HAP-1 (cell line): ENCODE measurements around the gene USP38.

ENCODE experiments used
- DNase-seq, 2 experiments: peaks; one replicate each; pipeline ENCODE4 v3.0.0-alpha.2; 2016 to 2020; ENCODE audit warnings: low spot score in 2 of 2
- H3K27me3 ChIP-seq: fragments of 250-450 bp; sonication (Bioruptor Pico); 2 replicates; pipeline ENCODE4 v1.5.1; 2020; ENCODE audit warnings: low read depth, mild to moderate bottlenecking, moderate library complexity
- H3K36me3 ChIP-seq: fragments of 250-450 bp; sonication (Bioruptor Pico); replicated peaks from 2 replicates; pipeline ENCODE4 v1.5.1; 2020; ENCODE audit warnings: mild to moderate bottlenecking
- H3K4me1 ChIP-seq: fragments of 250-450 bp; sonication (Bioruptor Pico); 2 replicates; pipeline ENCODE4 v1.5.1; 2020; ENCODE audit warnings: mild to moderate bottlenecking
- H3K4me3 ChIP-seq: fragments of 250-450 bp; sonication (Bioruptor Pico); 2 replicates; pipeline ENCODE4 v1.5.1; 2020; ENCODE audit warnings: mild to moderate bottlenecking, moderate library complexity
- H3K9me3 ChIP-seq: fragments of 250-450 bp; sonication (Bioruptor Pico); 2 replicates; pipeline ENCODE4 v1.5.1; 2020; ENCODE audit warnings: mild to moderate bottlenecking, moderate library complexity
- in situ Hi-C: fragments of 300-500 bp; cut with MboI; formaldehyde crosslinking; loops from 3 replicates; pipeline ENCODE4 v1.14.3; 2020; ENCODE audit warnings: low sequenced_read_pairs, inconsistent platforms, mixed read lengths

USP38 gene

GRCh38 chr4:143186649-143187048 is 1.9 kb downstream of the USP38 start:
- in situ Hi-C loops: loop anchor here (25.0 kb wide), 1 partner anchor 326 kb away; the partner anchor contains the start of gene SMARCA5
- no peaks in the 10 kb centered on the region for H3K9me3 ChIP-seq
- DNase-seq: peak in 1 of 2 experiments; percentile 26
- no peaks in the 10 kb centered on the region for H3K27me3 ChIP-seq
- peaks cover 35% of the 10 kb centered on the region for H3K4me1 ChIP-seq
- H3K36me3 ChIP-seq: peaks cover 34% of the 10 kb centered on the region
- peak overlapping the region; percentile 73 for H3K4me3 ChIP-seq

- Histone ChIP-seq H3K4me3 (peak overlapping the region; percentile 73), H3K27me3 (no peaks in the 10 kb centered on the region), H3K4me1 (peaks cover 23% of the 10 kb centered on the region), H3K9me3 (no peaks in the 10 kb centered on the region), H3K36me3 (peaks cover 46% of the 10 kb centered on the region)
- no peak for DNase-seq
- in situ Hi-C loops: loop anchor here (25.0 kb wide), 1 partner anchor 324 kb away; the partner anchor contains the start of gene SMARCA5
These were observed 3.7 kb downstream of the USP38 start for GRCh38 chr4:143188136-143189088.

- Histone ChIP-seq H3K9me3 (no peaks in the 10 kb centered on the region), H3K27me3 (no peaks in the 10 kb centered on the region), H3K4me3 (no peak overlapping the region; the same call in 1 of the 2 replicates), H3K36me3 (peaks cover 50% of the 10 kb centered on the region), H3K4me1 (peaks cover 18% of the 10 kb centered on the region)
- in situ Hi-C loops: loop anchor here (25.0 kb wide), 1 partner anchor 323 kb away; the partner anchor contains the start of gene SMARCA5
- DNase-seq: no peak
These were observed 4.8 kb downstream of the USP38 start for GRCh38 chr4:143189528-143189927.

- Histone ChIP-seq H3K9me3 (no peaks in the 10 kb centered on the region), H3K4me3 (no peak overlapping the region), H3K4me1 (peaks cover 16% of the 10 kb centered on the region), H3K27me3 (no peaks in the 10 kb centered on the region), H3K36me3 (peaks cover 74% of the 10 kb centered on the region)
- in situ Hi-C loops: loop anchor here (25.0 kb wide), 1 partner anchor 317 kb away; the partner anchor contains the start of gene SMARCA5
- DNase-seq: no peak
These were observed 10.9 kb downstream of the USP38 start for GRCh38 chr4:143195581-143195980.

- Histone ChIP-seq H3K4me1 (peaks cover 16% of the 10 kb centered on the region), H3K27me3 (no peaks in the 10 kb centered on the region), H3K4me3 (no peak overlapping the region), H3K36me3 (peaks cover 74% of the 10 kb centered on the region), H3K9me3 (no peaks in the 10 kb centered on the region)
- DNase-seq: no peak
- in situ Hi-C loops: loop anchor here (25.0 kb wide), 1 partner anchor 316 kb away; the partner anchor contains the start of gene SMARCA5
These were observed 11.6 kb downstream of the USP38 start for GRCh38 chr4:143196323-143196722.

- peaks cover 16% of the 10 kb centered on the region for H3K4me1 ChIP-seq
- no peak for DNase-seq
- H3K9me3 ChIP-seq: no peaks in the 10 kb centered on the region
- H3K36me3 ChIP-seq: peaks cover 56% of the 10 kb centered on the region
- no peaks in the 10 kb centered on the region for H3K27me3 ChIP-seq
- no peak overlapping the region for H3K4me3 ChIP-seq
- in situ Hi-C loops: loop anchor here (25.0 kb wide), 1 partner anchor 313 kb away; the partner anchor contains the start of gene SMARCA5
These were observed 14.8 kb downstream of the USP38 start for GRCh38 chr4:143199503-143199902.

GRCh38 chr4:143202824-143203223 is 18.1 kb downstream of the USP38 start:
- H3K4me1 ChIP-seq: peaks cover 14% of the 10 kb centered on the region
- no peaks in the 10 kb centered on the region for H3K27me3 ChIP-seq
- no peak for DNase-seq
- no peaks in the 10 kb centered on the region for H3K9me3 ChIP-seq
- H3K36me3 ChIP-seq: peaks cover 42% of the 10 kb centered on the region
- in situ Hi-C loops: no loop called here
- no peak overlapping the region for H3K4me3 ChIP-seq

GRCh38 chr4:143203577-143203976 is 18.9 kb downstream of the USP38 start:
- in situ Hi-C loops: no loop called here
- H3K4me3 ChIP-seq: no peak overlapping the region
- H3K36me3 ChIP-seq: peaks cover 35% of the 10 kb centered on the region
- peaks cover 6% of the 10 kb centered on the region for H3K4me1 ChIP-seq
- no peaks in the 10 kb centered on the region for H3K27me3 ChIP-seq
- DNase-seq: no peak
- H3K9me3 ChIP-seq: no peaks in the 10 kb centered on the region

- in situ Hi-C loops: no loop called here
- no peaks in the 10 kb centered on the region for H3K9me3 ChIP-seq
- no peak for DNase-seq
These were observed 22.8 kb downstream of the USP38 start for GRCh38 chr4:143207555-143207954.

GRCh38 chr4:143212566-143212965 is 27.8 kb downstream of the USP38 start:
- DNase-seq: no peak
- Histone ChIP-seq H3K4me1 (no peaks in the 10 kb centered on the region), H3K4me3 (no peak overlapping the region), H3K27me3 (no peaks in the 10 kb centered on the region), H3K9me3 (no peaks in the 10 kb centered on the region), H3K36me3 (peaks cover 21% of the 10 kb centered on the region)
- in situ Hi-C loops: no loop called here

More at GRCh38 chr4:143207555-143207954, 22.8 kb downstream of the USP38 start:
- Histone ChIP-seq H3K4me1 (no peaks in the 10 kb centered on the region), H3K27me3 (no peaks in the 10 kb centered on the region), H3K36me3 (peaks cover 10% of the 10 kb centered on the region; the same call in 1 of the 2 replicates), H3K4me3 (no peak overlapping the region)

- no peaks in the 10 kb centered on the region for H3K27me3 ChIP-seq
- no peaks in the 10 kb centered on the region for H3K4me1 ChIP-seq
- H3K4me3 ChIP-seq: no peak overlapping the region
- in situ Hi-C loops: no loop called here
- H3K9me3 ChIP-seq: no peaks in the 10 kb centered on the region
- DNase-seq: no peak
- peaks cover 21% of the 10 kb centered on the region for H3K36me3 ChIP-seq
These were observed 31.2 kb downstream of the USP38 start for GRCh38 chr4:143215873-143216272.

- Histone ChIP-seq H3K4me3 (no peak overlapping the region), H3K27me3 (no peaks in the 10 kb centered on the region), H3K9me3 (no peaks in the 10 kb centered on the region), H3K36me3 (no peaks in the 10 kb centered on the region), H3K4me1 (peaks cover 25% of the 10 kb centered on the region)
- DNase-seq: no peak
- in situ Hi-C loops: no loop called here
These were observed 39.5 kb downstream of the USP38 start for GRCh38 chr4:143224255-143224654.

- no peaks in the 10 kb centered on the region for H3K36me3 ChIP-seq
- H3K27me3 ChIP-seq: no peaks in the 10 kb centered on the region
- DNase-seq: peak; percentile 40 to 74
- H3K4me1 ChIP-seq: peaks cover 25% of the 10 kb centered on the region
- no peak overlapping the region for H3K4me3 ChIP-seq
- in situ Hi-C loops: no loop called here
- H3K9me3 ChIP-seq: no peaks in the 10 kb centered on the region
These were observed 40.5 kb downstream of the USP38 start for GRCh38 chr4:143225167-143225566.

- no peak for DNase-seq
- Histone ChIP-seq H3K9me3 (no peaks in the 10 kb centered on the region), H3K4me3 (no peak overlapping the region), H3K36me3 (no peaks in the 10 kb centered on the region), H3K4me1 (peaks cover 7% of the 10 kb centered on the region), H3K27me3 (no peaks in the 10 kb centered on the region)
- in situ Hi-C loops: no loop called here
These were observed 46.0 kb downstream of the USP38 start for GRCh38 chr4:143230683-143231082.
